A673 (cell line): ENCODE measurements around the gene MYO1D.
"Not testable (repeated sequence)": the region's sequence is repeated elsewhere in the genome, so short reads cannot be mapped to it uniquely, and the experiment has no call there.

Experiments used
- CTCF ChIP-seq: fragments of 300-800, 200-600 bp; sonication (generic); conservative IDR thresholded peaks from 2 replicates; pipeline ENCODE4 v1.5.1; 2017; ENCODE audit warnings: low read depth, mild to moderate bottlenecking, antibody characterized with exemption, low read length, moderate library complexity, mixed read lengths
- EZH2 ChIP-seq: fragments of 200-600 bp; sonication (generic); IDR thresholded peaks from 2 replicates; pipeline ENCODE4 v1.6.1; 2017; ENCODE audit warnings: borderline replicate concordance, low read depth, mild to moderate bottlenecking, mixed read lengths, antibody characterized with exemption, low read length; ENCODE audit not compliant: poor library complexity, severe bottlenecking

- not testable (repeated sequence) for TF ChIP-seq CTCF, EZH2
Observed at GRCh38 chr17:32887410-32887809, 10.5 kb upstream of the MYO1D start.
